SK-N-SH treated with all-trans-retinoic acid at 6 μM for 48 hours (cell line): Measurements from ENCODE around the gene ABCB11.

Experiments used
- ATAC-seq: fragments of 200-7000 bp; cut with Tn5 transposase; 3 replicates; pipeline ENCODE4 v1.9.1; 2020; ENCODE audit warnings: mild to moderate bottlenecking, moderate library complexity
- ARNTL ChIP-seq: fragments of 450-650 bp; formaldehyde crosslinking; IDR thresholded peaks from 2 replicates; pipeline ENCODE4 v1.5.0; 2020; ENCODE audit warnings: low read depth, mild to moderate bottlenecking, moderate library complexity, borderline replicate concordance
- BACH2 ChIP-seq: fragments of 250-450 bp; sonication (Bioruptor Pico); IDR thresholded peaks from 2 replicates; pipeline ENCODE4 v1.9.0; 2021; ENCODE audit warnings: mild to moderate bottlenecking, borderline replicate concordance
- CSDC2 ChIP-seq: fragments of 250-450 bp; sonication (Bioruptor Pico); IDR thresholded peaks from 2 replicates; pipeline ENCODE4 v1.5.0; 2020; ENCODE audit warnings: mild to moderate bottlenecking, moderate library complexity
- CSRNP3 ChIP-seq: fragments of 250-450 bp; sonication (Bioruptor Pico); IDR thresholded peaks from 2 replicates; pipeline ENCODE4 v1.5.1; 2021; ENCODE audit warnings: mild to moderate bottlenecking, moderate library complexity
- ESRRG ChIP-seq: fragments of 250-450 bp; sonication (Bioruptor Pico); IDR thresholded peaks from 2 replicates; pipeline ENCODE4 v1.6.1; 2021; ENCODE audit warnings: mild to moderate bottlenecking
- GLIS3 ChIP-seq: fragments of 250-450 bp; sonication (Bioruptor Pico); IDR thresholded peaks from 2 replicates; pipeline ENCODE4 v1.5.0; 2020; ENCODE audit warnings: mild to moderate bottlenecking, moderate library complexity
- ISL1 ChIP-seq: fragments of 250-450 bp; sonication (Bioruptor Pico); IDR thresholded peaks from 2 replicates; pipeline ENCODE4 v2.1.2; 2022; ENCODE audit warnings: mild to moderate bottlenecking, moderate library complexity
- PATZ1 ChIP-seq: fragments of 250-450 bp; sonication (Bioruptor Pico); IDR thresholded peaks from 2 replicates; pipeline ENCODE4 v1.8.0; 2020; ENCODE audit warnings: mild to moderate bottlenecking, moderate library complexity, borderline replicate concordance
- PPARA ChIP-seq: fragments of 250-450 bp; sonication (Bioruptor Pico); IDR thresholded peaks from 2 replicates; pipeline ENCODE4 v1.5.0; 2020; ENCODE audit warnings: mild to moderate bottlenecking, borderline replicate concordance
- RARB ChIP-seq: fragments of 250-450 bp; sonication (Bioruptor Pico); IDR thresholded peaks from 2 replicates; pipeline ENCODE4 v1.8.0; 2021; ENCODE audit warnings: mild to moderate bottlenecking, moderate library complexity
- TOX ChIP-seq: fragments of 250-450 bp; sonication (Bioruptor Pico); IDR thresholded peaks from 2 replicates; pipeline ENCODE4 v1.8.0; 2021; ENCODE audit warnings: mild to moderate bottlenecking, moderate library complexity, borderline replicate concordance
- TSHZ2 ChIP-seq: fragments of 250-450 bp; sonication (Bioruptor Pico); IDR thresholded peaks from 2 replicates; pipeline ENCODE4 v1.5.0; 2020; ENCODE audit warnings: mild to moderate bottlenecking, moderate library complexity
- ZFP3 ChIP-seq: fragments of 250-450 bp; sonication (Bioruptor Pico); IDR thresholded peaks from 2 replicates; pipeline ENCODE4 v1.5.0; 2020; ENCODE audit warnings: mild to moderate bottlenecking, moderate library complexity
- ZNF70 ChIP-seq: fragments of 450-650 bp; formaldehyde crosslinking; IDR thresholded peaks from 2 replicates; pipeline ENCODE4 v1.5.0; 2020; ENCODE audit warnings: mild to moderate bottlenecking, moderate library complexity
- ZNF8 ChIP-seq: fragments of 450-650 bp; formaldehyde crosslinking; IDR thresholded peaks from 2 replicates; pipeline ENCODE4 v1.5.0; 2020; ENCODE audit warnings: mild to moderate bottlenecking, moderate library complexity
- TF ChIP-seq, protein P1 (sequence below): fragments of 250-450 bp; sonication (Bioruptor Pico); IDR thresholded peaks from 2 replicates; pipeline ENCODE4 v1.5.1; 2020; ENCODE audit warnings: low read depth, mild to moderate bottlenecking, moderate library complexity

The ABCB11 gene

GRCh38 chr2:169050476-169051240 is 19.5 kb upstream of the ABCB11 start:
- ATAC-seq, result no peak
- TF ChIP-seq ESRRG (CRISPR knock-in tag) (no peak), TSHZ2 (CRISPR knock-in tag) (no peak), TOX (no peak), CSRNP3 (CRISPR knock-in tag) (no peak), RARB (CRISPR knock-in tag) (no peak)

DNA sequence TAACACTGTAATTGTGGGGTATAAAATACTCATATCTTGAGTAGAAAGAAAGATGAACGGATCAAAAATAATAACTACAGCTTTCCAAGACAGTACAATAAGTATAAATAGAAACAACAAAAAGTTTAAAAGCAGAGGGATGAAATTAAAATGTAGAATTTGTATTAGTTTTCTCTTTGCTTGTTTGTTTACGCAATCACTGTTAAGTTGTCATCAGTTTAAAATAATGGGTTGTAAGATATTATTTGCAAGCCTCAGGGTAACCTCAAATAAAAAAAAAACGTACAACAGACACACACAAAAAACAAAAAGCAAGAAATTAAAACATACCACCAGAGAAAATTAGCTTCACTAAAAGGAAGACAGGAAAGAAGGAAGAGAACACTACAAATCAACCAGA is 18.0 kb upstream of the ABCB11 start:
- TF ChIP-seq TOX (no peak), ISL1 (no peak), BACH2 (no peak), TSHZ2 (CRISPR knock-in tag) (no peak), PPARA (CRISPR knock-in tag) (no peak)
- TF ChIP-seq, all 23 proteins: peak for 0
- no peak for ATAC-seq

DNA sequence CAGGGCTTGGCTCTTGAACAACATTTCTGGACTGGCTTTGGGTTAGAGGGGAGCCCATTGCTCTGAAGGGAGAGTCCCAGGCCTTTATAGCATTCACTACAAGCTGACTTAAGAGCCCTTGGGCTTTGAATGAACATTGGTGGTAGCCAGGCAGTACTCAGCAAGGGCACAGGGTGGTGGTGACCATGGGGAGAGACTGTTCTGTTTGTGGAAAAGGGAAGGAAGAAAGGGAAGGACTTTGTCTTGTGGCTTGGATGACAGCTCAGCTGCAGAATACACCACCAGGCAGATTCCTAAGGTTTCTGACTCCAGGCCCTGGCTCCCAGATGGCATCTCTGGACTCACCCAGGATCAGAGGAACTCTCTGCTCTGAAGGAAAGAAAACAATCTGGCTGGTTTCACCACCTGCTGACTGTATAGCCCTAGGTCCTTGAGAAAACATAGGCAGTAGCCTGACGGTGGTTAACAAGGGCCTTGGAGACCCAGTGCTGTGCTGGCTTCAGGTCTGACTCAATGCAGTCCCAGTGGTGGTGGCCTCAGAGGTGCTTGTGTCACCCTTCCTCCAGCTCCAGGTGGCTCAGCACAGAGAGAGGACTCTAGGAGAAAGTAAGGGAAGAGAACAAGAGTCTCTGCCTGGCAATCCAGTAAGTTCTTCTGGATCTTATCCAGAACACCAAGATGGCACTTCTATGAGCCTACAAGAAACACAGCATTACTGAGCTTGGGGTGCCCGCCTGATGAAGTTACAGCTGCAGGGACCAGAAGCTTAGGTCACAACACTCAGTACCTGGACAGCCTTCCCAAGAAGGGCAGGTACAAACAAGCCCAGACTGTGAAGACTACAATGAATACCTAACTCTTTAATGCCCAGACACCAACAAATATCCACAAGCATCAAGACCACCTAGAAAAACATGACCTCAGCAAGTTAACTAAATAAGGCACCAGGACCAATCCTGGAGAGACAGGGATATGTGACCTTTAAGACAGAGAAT is 16.4 kb upstream of the ABCB11 start:
- ATAC-seq, result no peak
- no peak for TF ChIP-seq ISL1
- TF ChIP-seq, all 23 proteins: peak for 0

GRCh38 chr2:169046440-169047151 is 15.5 kb upstream of the ABCB11 start:
- ATAC-seq, result no peak
- TF ChIP-seq, protein P1, sequence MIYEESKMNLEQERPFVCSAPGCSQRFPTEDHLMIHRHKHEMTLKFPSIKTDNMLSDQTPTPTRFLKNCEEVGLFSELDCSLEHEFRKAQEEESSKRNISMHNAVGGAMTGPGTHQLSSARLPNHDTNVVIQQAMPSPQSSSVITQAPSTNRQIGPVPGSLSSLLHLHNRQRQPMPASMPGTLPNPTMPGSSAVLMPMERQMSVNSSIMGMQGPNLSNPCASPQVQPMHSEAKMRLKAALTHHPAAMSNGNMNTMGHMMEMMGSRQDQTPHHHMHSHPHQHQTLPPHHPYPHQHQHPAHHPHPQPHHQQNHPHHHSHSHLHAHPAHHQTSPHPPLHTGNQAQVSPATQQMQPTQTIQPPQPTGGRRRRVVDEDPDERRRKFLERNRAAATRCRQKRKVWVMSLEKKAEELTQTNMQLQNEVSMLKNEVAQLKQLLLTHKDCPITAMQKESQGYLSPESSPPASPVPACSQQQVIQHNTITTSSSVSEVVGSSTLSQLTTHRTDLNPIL (CRISPR knock-in tag), result no peak
- TF ChIP-seq PATZ1, result no peak
- TF ChIP-seq GLIS3, result no peak
- TF ChIP-seq ZNF8, result no peak
- no peak for TF ChIP-seq ESRRG (CRISPR knock-in tag)
- no peak for TF ChIP-seq RARB (CRISPR knock-in tag)
- TF ChIP-seq ZNF70 (CRISPR knock-in tag), result no peak
- TF ChIP-seq ISL1, result no peak
- no peak for TF ChIP-seq CSDC2 (CRISPR knock-in tag)
- TF ChIP-seq BACH2, result no peak
- no peak for TF ChIP-seq ARNTL
- no peak for TF ChIP-seq ZFP3 (CRISPR knock-in tag)
- TF ChIP-seq, all 23 proteins: peak for 0
